OCI-M2 (cell line): ENCODE data around the gene HPS4.
A peak's percentile ranks its signal among the peaks of the same experiment; 100 is the strongest.

Source experiments
- DNase-seq: peaks from one replicate; lab custom pipeline; 2025; ENCODE audit not compliant: unreplicated experiment; lab: John Stamatoyannopoulos, UW

HPS4 gene

DNA sequence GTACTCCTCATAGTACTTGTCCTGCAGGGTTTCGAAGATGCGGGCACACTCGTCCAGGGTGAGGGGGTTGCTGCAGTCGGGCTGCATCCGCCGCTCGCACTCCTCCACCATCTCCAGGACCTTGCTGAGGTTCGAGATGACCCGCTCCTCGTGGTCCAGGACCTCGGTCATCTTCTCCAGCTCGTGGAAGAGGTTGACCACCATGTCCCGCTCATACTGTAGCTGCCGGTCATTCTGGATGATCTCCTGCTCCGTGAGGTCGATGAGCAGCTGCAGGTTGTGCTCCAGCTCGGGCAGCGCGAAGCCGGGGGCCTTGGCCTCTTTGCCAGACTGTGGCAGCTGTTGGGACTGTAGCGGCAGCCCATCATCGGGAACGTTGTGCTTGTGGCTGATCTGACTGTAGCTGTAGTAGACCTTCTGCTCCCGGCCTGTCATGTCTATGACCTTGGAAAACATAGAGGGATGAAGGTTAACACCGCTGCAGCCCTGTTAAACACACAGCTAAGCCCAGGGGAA is 15.7 kb upstream of the HPS4 start:
- DNase-seq, result no peak

DNA sequence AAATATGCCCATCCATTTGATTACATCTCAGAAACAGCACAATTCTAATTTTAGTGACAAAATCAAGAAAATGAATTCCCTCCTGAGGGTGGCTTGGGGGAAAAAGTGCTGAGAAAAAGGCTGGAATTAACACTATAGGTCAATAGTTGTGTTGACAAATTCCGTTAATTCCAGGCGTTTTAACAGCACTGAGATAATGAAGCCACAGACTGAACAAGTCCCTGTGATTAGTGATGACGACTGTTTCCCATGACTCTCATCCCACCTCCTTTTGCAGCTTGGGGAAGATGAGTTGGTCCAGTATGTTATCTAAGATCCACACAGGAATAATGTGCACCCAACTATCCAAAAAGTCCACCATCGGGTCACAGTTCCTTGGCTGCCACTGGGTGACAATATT is 12.9 kb upstream of the HPS4 start:
- no peak for DNase-seq

DNA sequence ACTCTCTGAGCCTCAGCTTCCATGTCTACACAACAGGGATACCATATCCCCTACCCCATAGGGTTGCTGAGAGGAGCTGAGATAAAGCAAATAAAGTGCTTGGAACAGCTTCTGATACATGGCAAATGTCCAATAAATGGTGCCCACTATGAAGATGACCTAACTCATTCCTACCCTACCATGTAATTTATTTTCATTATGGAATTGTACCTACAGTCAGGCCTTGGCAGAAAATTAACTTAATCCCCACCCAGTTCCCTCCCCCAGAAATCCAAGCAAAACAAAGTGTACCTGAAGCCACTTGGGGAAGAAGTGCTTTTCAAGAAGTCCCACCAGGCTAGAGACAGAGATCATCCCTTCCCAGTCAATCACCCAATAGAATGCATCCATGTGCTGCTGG is 10.9 kb upstream of the HPS4 start:
- DNase-seq, result no peak

DNA sequence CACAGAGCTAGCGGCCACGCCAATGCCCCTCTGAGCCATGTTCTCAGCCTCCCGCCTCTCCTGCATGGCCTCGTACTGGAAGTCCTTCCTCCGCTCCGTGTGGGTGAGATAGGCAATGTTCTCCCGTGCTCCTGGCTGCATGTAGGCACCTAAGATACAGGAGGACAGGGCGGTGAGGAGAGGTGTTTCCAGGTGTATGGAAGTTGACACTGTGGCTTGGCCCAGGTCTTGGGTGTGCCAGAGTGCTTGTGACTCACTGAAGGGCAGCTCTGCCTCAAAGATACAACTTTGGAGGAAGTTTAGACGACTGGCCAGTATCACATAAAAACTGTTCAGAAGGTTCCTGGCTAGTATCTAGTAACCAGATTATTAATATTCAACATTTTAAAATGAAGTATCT is 8.6 kb upstream of the HPS4 start:
- no peak for DNase-seq

DNA sequence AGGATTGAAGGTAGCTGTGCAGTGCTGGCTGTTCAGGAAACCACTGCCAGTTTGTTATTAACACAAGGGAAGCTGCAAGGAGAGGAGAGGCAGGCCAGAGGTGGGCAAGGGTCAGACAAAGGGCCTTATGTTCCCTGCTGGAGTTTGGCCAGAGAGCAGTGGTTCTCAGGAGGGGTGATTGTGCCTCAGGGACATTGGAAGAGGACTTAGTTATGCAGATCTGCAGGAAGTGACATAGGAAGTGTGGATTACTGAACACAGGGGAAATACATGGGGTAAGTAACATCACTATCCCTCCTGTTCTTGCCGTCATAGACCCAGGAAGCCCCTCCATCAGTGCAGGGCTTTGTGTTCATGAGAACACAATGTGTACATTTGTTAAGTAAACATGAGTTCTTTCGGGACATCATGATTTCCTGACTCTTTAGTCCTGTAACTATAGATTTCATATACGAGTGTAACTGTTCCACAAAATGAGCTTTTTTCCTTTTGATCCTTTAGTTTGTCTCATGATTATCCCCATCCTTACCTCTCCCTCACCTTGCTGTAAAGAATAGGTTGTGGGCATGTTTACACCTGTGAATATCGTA is 6.0 kb upstream of the HPS4 start:
- no peak for DNase-seq

DNA sequence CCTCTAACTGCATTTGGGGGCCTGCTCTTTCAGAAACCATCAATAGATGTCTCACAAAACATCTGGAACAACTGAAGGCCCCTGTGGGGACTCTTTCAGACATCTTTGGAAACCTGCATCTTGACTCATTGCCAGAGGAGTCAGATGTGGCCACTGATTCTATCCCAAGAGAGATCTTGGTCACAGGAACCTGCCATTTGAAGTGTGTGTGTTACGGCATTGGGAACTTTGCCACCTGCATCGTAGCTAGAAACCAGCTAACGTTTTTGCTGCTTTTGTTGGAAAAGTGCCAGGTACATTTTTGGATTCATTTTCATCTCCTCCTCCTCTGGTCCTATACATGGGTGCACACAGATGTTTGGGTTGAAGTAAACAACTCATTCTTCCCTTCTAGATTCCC is 4.4 kb upstream of the HPS4 start:
- DNase-seq, result no peak

DNA sequence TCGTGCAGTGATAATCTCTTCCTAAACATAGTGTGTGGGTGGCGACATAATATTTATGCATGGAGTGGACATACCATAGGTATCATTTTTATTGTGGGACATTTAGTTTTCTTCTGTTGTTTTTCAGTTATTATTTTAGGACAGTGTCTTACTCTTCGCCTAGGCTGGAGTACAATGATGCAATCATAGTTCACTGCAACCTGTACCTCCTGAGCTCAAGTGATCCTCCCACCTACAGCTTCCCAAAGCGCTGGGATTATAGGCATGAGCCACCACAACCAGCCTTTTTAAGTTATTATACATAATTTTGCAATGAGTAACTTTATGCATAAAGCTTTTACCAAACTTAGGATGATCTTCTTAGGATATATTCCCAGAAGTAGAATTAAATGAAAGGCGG is 2.8 kb upstream of the HPS4 start:
- no peak for DNase-seq

DNA sequence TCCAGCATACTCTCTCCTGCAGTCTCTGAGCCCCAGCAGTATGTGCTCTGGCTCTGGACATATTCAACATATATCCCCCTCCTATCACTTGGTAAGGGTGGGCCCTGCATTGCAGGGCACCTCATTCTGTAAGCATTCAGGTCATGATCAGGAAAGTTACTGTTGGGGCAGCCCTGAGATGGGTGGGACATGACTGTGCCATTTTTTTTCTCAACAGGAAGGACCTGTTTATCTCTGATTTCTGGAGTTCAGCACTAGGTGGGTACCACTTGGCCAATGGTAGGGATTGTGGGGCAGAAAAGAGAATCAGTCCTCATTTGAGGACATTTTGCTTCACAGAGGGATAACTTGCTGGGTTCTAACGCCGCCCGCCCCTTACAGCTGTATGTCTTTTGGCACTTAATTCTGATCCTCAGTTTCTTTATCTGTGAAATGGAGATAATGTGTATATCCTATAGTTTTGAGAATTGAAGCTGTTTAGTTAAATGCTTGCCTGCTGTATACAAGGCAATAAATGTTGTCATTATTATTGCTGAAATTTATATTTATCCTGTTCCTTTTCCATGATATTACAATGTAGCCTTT is 2.3 kb upstream of the HPS4 start:
- DNase-seq, result no peak

DNA sequence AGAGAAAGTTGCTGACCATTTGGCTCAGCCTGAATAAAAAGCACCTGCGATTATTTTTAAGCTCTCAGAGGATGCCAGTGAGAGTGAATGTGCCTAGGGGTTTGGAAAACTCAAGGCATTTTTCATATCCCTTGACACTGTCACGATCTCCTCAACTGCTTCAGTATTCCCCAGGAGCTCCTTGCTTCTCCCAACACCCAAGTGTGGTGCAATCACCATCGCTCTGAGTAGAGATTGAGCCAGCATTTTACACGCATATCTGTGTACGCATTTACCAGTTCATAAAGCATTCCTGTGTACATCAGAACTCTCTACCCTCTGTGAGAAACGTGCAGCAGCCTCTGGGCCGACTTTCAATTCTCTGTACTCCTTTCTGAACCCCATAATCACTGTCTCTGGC is 1.4 kb upstream of the HPS4 start:
- DNase-seq, result no peak

DNA sequence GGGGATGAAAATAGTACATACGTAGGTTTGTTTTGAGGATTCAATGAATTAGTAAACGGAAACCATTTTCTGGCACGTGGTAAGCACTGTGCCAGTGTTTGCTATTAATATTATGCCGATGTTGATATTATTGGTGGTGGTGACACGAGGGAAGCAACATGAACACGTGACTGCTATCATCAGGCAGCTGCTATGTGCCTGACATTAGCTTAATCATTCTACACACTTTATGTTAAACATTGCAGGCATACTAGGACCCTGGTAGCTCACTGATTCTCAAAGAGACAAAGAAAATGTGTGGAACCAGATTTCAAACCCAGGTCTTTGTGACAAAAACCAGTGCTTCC is 750 bp upstream of the HPS4 start:
- DNase-seq, result no peak

DNA sequence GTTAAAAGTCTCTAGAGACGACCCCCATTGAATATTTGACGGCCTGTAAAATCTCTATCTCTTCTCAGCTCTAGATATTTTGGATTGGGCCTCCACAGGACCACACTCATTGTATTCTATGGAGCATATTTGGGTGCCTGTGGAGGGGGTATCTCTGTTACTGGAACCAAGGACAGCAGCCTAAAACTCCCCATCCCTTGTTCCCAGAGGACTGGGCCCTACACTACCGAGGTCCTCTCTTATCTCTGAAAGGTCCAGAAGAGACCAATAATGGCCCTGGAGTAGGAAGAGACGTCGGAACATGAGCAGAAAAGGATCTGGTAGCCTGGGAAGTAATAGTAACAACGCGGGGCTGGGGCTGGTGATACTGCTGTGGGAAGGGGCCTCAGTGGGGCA is 542 bp downstream of the HPS4 start:
- no peak for DNase-seq

DNA sequence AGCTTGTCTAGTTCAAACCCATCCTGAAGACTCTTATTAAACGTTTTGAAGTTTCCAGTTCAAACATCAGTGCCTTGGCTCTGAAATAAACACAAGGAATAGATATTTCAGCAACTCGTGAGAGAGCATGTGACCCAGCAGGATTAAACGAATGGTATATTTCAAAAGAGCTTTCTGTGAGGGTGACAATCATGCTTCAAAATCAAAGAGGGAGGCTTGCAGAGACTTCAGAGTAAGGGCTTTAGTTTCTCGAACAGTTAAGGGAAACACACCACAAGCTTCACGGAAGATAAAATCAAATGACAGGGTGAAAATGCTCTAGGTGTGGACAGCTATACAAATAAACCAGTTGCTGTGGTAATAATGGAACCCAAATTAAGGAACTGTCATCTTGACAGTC is 1.4 kb downstream of the HPS4 start:
- no peak for DNase-seq

DNA sequence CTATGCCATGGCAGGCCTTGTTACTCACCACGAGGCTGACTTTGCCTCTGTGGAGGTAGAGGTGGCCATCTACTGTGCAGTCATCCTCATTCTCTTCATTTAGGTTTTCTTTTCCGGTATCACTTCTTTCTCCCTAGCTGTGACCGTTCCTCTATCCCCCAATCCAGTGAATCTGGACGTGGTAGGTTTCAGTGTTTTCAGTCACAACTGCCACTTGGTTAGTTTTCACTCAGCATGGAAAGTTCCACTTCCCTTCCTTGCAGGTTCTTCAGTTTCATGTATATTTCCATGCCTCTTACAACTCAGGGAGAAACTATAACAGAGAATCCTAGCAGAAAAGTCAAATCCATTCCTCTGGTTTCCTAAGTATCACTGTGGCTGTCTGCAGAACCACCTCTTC is 1.9 kb downstream of the HPS4 start:
- DNase-seq, result no peak

DNA sequence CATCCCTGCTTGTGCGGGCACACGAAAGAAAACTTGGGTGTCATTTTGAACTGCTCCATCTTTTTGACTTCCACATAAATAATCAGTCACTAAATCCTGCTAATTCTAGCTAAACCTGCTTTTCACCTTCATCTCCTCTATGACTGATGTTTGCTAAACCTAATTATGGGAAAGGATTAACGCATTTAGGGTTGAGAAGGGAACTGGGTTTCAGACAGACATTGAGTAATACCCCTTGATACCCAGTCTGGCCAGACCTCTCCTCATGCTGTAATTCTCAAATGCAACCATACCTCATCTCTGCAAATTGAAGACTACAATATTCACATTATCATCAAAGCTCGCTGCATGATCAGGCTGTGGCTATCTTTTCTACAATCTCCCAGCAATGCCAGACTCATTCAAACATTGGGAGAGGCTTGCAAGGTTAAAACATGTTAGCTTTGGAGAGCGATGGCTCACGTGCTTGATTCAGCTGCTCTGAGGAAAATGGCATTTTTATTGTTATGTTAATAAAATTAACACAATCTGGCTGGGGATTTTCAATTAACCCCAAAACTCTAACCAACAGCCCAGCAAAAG is 2.4 kb downstream of the HPS4 start:
- DNase-seq, result no peak

DNA sequence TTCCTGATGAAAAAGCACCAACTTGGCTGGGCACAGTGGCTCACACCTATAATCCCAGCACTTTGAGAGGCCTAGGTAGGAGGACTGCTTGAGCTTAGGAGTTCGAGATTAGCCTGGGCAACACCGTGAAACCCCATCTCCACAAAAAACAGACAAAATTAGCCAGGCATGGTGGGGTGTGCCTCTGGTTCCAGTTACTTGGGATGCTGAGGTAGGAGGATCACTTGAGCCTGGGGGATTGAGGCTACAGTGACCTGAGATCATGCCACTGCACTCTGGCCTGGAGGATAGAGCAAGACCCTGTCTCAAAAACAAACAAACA is 3.0 kb downstream of the HPS4 start:
- no peak for DNase-seq

DNA sequence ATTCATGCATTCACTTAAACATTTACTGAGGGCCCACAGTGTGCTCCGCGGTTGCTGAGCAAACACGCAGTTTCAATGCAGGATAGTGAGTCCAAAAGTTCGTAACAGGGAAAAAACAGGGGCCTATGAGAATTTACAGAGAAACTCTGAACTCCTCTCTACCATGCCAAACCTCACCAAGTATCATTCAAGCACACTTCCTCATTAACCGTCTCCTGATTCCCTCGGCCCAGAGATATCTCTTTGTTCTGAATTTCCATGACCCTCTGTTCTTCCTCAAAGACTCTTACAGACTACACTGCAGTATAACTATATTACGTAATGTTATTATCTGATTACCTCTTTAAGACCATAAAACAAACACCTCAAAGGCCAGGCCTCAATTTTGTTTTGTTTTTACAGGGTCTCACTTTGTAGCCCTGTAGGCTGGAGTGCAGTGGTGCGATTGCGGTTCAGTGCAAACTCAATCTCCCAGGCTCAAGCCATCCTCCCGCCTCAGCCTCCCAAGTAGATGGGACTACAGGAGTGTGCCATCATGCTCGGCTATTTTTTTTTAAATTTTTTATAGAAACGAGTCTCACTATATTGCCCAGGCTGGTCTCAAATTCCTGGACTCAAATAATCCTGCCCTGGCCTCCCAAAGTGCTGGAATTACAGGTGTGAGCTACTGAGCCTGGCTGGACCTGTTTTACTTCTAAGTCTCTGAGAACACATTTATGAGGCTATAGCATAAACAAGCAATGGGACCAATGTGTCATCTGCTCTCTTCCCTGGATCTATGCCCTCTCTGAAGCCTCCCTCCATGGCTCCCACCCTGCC is 3.6 kb downstream of the HPS4 start:
- DNase-seq, result peak; percentile 41

DNA sequence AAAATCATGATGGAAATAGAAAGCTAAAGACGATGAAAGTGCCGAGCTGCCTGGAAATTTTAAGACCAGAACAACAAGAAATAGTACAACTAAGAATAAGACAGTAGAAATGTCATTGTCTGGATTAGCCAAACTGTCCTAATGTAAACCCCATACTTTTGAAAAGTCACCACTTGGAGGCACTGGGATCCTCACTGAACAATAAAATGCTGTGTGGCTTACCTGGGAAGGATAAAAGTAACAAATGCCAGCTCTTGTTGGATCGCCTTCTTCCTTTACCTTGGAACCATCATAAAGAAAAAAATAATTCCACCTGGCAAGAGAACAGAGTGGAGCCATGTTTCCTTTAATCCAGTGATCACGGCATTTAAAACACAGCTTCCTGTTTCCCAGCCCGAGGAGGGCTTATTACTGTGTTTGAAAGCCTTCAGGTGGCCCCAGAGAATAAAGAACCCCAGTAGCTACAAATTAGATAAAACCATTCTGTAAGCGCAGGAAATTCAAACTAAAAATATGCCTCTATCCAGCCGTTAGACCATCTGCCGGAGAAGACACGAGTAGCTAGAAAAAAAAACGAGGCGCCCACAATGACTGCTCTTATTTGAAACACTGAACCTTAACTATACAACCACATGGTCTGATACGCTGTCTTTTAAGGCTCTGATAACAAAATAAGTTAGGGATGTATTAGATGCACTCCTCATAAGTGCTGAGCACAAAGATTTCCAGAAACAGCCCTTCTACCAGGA is 4.4 kb downstream of the HPS4 start:
- no peak for DNase-seq

DNA sequence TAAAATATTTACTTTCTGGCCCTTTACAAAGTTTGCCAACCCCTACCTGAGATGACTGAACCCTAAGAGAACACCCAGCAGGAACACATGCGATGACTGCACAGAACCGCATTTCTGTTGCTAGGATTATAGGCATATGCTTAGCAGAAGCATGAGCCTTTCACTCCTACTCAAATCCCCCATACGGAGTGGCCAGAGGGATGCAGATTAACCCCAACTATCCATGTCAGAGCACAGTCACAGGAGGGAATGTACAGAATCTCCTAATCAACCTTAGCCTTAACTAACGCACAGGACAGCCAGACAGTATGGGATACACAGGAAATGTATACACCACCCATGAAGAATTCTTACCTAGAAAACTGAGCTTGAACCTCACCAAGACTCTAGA is 6.2 kb downstream of the HPS4 start:
- DNase-seq, result no peak

DNA sequence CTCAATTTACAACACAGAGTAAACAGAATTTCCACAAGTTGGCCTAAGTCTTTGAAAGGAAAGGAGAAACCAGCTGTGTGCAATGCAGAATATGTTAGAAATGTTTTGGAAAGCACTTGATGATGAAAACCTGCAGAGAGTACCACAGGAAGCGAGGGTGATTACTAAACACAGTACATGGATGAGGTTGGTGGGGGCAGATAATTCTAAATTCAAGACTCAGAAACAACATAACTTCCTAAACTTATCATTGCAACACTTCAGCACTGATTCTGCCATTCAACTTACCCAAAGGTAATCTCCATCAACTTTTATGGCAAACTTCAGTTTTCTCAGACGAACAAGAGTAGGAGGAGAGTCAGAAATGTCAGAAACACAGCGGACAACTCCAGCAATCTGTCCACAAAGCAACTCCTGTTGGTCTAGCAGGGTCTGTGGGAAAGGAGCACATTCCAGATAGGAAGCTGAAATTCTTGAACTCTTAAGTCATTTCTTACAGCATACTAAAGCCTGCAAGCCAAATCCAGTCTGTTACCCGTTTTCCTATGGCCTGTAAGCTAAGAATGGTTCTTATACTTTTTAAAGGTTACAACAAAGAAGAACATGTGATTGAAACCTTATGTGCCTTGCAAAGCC is 6.8 kb downstream of the HPS4 start:
- DNase-seq, result no peak

DNA sequence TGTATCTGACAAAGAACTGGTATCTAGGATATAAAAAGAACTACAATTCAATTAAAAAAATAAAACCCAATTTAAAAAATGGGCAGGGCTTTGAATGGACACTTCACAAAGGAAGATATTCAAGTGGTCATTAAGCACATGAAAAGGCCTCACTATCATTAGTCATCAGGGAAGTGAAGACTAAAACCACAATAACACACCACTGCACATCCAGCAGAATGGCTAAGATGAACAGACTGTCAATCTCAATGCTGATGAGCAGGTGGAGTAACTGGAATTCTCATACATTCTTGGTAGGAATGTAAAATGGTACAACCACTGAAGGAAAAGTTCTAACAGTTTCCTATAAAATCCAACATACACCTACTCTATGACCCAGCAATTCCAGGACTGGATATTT is 8.9 kb downstream of the HPS4 start:
- DNase-seq, result no peak

DNA sequence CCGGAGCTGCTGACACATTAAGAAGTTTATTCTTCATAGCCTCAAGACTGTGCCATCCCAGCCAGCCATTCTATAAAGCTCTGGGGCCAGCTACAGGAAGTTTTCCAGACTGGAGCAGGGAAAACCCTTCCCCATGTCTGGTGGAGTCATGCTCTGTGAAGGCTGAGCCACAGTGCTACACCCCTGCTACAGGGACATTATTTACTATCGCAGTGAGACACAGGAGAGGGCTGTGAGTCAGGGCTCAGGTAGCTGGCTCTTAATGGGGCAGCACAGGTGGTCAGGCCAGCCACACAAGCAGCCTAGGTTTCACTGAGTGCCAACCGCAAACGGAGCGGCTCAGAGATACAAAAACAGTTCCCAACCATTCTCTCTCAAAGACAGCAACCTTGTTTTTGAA is 12.1 kb downstream of the HPS4 start:
- DNase-seq, result no peak
